Measurements from ENCODE around the gene PHC2.

PHC2 gene

DNA sequence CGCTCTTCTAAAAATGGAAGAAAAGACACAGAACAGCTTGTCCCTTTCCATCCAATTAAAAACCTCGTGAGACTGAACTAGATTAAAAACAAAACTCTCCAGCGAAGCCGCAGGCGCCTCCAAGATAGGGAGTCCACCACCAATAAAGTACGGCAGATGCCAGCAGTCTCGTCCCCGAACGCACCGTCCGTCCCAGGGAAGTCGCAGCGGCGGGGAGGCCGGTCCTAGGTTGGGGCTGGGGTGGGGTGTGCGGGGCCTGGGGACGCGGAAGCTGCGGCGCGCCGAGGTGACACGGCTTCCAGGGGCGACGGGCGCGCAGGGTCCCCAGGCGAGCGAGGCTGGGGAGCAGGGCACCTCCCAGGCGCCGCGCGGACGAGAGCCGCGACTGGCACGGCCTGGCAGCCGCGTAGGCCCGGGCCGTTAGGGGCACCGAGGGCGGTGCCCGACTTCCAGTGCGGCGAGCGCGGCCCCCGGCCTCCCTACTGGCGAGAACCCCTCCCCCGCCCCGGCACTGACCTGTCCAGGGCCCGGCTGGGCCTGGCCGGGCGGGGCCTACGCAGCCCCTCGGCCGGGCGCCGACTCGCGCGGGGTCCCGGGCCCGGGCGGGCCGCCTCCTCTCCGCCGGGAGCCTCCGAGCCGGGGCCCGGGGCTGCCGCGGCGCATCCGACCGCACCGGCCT, 81.7 kb downstream of the PHC2 start:
- peak; percentile 24 for DNase-seq (ENCODE audit: low read depth)

DNA sequence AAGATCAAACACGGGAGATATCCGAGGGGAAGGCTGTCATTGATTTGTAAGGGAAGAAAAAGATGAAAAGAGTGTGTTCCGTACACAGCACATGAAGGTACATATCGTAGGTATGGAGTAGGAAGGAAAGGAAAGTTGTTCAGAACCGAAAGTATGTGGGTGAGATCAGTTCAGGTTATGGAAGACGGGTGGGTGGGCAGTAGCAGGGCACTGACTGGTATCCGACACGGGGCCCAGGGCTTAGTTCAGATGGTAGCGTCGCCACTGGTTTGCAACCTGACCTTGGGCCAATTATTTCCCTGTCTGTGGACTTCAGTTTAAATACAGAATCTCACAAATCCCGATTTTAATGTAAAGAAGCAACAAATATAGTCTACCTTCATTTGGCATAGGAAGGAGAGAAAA, 82.2 kb downstream of the PHC2 start:
- DNase-seq (ENCODE audit: low read depth), result peak; percentile 12

DNA sequence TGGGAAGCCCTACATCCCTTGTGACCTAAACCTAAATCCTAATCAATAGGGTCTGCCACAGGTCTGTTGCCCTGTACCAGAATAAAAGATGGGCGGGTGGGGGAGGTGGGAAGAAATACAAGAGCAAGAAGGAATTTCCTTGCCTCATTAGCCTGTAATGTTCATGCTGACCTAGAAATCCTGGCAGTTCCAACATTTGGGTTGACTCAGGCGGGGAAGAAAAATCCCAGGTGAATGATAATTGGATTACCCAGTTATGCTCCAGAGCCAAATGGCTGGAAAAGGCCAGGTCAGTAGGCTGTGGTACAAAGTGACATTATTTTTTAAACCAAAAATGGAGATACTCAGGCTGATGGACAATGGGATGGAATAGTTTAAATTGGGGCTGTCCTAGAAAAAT, 82.7 kb downstream of the PHC2 start:
- DNase-seq (ENCODE audit: low read depth), result no peak

DNA sequence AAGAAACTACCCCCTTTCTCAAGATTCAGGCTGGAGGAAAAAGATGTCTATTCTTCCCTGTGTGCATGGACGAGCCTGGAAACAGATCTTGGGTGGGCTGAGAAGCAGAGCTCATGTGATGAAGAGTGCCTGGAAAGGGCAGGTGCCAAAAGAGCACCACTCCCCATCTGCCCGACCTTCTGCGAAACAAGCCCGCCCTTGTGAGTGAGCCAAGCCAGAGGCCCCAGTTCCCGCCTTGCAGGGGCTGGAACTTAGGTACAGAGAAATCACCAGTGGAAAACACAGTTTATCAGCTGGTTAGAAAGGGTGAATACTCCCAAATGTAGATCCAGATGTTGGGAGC, 83.3 kb downstream of the PHC2 start:
- DNase-seq (ENCODE audit: low read depth), result no peak

DNA sequence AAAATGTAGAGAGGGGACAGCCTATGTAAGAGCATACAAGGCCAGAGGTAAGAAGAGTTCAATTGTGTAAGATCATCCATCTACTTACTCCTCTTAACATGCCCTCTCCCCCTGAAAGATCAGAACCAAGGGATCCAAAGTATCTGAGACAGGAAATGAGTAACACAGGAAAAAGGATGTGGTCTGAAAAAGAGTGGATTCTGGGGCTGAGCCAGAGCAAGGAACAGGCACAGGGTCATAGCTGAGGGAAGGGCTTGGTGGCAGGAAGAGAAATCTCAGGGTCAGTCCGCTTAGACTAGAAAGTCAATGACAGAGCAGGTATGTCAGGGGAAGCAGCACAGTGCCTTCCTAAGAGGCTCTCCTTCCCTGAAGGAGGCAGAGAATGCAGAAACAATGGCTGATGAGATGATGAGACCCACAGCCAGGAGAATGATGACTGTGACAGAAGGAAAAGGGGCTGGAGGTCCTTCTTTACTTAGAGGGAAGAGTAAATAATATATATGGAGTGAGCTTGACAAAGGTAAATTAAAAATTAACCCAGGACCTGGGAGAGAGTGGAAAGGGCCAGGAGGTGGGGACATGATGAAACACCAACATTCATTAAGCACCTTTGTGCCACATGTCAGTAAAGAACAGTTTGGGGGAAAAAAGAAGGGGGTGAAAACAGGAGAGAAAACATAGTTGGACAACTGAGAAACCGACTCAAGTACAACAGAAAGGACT, 83.8 kb downstream of the PHC2 start:
- DNase-seq (ENCODE audit: low read depth), result no peak

DNA sequence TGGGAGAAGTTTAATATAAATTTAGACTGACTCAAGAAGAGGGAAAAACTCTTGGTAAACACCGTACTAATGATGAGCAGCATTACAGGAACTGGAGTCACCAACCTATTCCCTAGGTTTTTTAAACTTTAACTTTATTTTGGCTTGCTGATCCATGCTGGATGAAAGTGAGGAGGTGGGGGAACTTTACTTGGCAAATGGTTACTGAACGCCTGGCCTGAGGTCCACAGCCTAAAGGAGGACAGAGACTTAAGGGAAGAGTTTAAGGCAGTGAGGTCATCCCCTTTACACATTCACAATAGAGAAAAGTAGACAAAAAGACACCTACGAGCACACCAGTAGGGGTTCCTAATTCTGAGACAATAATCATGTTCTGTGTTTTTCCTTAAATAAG, 84.4 kb downstream of the PHC2 start:
- DNase-seq (ENCODE audit: low read depth), result no peak

DNA sequence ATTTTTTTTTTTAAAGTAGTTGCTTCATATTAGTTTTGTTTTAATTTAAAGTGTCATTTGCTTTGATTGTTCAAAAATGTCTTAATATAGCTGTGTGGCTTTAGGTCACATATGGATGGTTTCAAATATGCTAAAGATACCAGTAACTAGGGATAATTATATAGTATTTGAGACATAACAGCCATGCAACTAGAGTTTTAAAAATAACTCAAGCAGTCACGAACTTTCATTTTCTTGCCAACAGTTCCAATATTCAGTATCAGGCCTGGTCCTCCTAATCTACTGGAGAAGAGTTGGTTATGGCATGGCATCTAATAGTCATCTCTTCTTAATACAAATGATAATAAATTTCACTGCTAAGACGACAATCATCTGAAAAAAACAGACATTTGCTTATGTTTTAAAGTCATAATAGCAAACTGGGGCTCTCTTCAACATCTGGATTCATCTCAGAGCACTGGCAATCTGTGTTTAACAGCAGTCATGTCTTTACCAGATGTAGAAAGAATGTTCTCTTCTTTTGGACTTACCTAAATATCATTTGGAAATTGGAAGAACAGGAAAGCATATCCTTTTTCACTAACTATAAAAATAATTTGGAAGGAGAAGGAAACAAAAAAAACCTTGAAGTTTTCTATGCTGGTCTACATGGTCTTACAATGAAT, 85.9 kb downstream of the PHC2 start:
- no peak for DNase-seq (ENCODE audit: low read depth)

DNA sequence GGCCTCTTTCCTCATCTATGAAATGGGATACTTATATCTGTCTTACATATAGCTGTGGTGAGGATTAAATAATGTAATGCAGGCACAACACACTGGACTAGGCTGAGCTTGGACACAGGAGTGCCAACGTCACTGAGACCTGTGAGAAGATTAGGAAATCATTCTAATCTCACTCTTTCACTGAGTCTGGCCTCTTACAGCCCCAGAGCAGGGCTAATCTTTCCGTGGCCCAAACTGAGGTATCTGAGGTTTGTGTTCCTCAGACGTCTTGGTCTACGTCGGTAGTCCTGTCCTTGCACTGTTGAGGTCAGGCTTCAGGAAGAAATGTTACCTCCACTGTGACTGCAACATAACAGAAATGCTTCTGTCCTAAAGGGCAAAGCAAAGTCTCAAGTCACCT, 87.4 kb downstream of the PHC2 start:
- DNase-seq (ENCODE audit: low read depth), result no peak

DNA sequence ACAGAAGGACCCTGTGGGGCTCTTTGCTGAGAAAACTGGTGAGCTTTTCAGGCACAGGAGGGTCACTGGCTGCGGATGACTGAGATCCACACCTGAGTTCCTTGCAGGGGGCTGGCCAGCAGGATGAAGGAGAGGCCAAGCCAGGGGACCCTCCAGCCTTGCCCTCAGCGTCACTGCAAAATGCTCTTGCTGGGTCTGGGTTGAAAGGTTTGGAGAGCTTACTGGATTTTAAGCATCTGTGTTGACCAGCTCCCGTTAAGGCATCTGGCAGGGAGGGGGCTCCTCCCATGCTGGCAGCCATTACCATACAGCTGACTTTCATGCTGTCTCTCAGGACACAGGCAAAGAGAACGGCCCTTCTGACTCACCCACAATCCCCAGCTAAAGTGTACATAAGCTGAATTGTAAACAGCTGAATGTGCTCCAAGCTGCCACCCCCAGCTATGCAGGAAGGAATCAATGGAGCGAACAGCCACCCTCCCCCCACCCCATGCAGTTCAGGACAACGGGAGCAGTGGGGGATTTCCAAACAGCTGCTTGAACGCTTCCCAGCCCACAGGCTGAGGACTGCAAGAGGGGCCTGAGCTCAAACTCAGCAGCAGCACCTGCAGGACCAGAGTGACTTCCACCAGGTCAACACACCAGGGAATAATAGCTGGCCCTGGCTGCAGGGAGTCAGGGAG, 88.7 kb downstream of the PHC2 start:
- no peak for DNase-seq (ENCODE audit: low read depth)

DNA sequence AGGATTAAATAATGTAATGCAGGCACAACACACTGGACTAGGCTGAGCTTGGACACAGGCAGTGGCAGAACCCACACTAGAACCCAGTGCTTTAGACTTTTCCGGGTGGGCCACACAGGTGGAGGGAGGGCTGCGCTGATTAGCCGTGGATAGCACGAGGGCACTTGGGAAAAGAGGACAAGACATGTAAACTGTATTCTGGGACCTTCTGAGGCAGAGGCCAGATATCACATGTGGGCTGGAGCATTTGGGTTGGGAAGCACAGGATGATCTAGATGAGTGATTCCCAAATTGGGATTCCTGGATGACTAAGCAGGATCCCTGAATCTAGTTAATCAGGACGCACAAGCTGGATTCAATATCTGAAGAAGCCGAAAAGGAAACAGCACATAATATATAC, 89.7 kb downstream of the PHC2 start:
- no peak for DNase-seq (ENCODE audit: low read depth)

DNA sequence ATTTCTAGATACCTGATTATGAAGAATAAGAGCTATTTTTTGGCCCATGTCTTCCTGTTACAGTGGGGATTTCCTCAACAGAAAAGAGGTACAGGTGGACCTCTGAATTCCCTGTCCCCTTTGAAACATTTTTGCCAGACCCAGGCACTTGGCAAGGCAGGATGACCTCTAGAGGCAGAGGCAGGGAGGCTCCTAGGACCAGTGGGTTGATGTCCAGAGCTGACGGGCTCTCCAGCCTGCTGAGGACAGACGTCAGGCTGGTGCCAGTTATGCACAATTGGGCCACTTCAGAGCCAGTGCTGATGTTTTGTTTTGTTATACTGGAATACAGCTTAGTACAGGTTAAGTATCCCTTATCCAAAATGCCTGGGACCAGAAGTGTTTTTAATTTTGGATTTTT, 91.5 kb downstream of the PHC2 start:
- no peak for DNase-seq (ENCODE audit: low read depth)

DNA sequence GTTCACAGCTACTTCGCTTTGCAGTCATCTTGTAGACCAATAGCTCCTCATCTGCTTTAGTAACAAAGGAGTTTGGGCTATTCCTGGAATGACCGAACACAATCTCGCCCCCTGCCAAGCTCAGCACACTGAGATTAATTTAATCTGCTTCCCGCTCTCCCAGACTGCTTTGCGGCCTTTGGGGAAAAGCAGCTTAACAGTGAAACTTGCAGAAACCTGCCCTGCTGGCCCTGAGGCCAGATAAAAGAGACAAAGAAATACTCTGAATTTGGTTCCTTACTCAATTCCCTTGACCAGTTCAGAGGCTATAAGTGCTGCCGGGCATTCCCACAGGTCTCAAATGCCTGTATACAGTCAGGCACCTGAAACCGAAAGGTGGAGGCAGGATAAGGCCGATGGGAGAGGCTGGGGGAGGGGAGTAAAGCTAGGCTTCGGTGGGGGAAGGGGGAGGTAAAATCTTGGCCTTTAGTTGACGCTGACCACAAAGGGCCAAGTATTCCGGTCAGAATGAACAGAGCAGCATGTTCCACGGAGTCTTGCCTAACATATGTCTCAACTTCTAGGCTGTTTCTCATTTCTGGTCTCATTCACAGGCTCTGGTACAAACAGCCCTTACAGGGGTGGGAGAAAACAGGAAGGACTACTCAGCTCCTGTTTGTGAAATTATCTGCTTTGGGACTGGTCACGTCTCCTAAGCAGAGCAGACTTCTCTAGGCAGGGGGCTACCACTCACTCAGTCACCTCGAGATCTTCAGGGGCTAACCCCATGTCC, 92.3 kb downstream of the PHC2 start:
- no peak for DNase-seq (ENCODE audit: low read depth)

DNA sequence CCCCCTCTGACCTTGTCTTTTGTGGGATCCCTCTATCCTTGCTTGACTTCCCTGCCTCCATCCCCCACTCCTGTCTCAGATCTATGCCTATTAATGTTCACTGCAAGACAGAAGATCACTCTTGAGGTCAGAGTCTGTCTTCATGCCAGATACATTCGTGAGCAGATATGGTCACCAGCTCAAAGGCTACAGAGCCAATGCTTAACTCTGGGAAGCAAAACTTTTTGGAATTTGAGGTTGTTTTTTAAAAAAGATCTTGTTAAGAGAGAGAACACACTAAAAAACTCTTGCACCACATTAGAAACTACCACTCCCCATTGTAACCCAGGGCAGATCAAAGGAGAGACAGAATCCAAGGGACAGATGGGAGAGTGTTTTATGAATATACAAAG, 92.9 kb downstream of the PHC2 start:
- no peak for DNase-seq (ENCODE audit: low read depth)

DNA sequence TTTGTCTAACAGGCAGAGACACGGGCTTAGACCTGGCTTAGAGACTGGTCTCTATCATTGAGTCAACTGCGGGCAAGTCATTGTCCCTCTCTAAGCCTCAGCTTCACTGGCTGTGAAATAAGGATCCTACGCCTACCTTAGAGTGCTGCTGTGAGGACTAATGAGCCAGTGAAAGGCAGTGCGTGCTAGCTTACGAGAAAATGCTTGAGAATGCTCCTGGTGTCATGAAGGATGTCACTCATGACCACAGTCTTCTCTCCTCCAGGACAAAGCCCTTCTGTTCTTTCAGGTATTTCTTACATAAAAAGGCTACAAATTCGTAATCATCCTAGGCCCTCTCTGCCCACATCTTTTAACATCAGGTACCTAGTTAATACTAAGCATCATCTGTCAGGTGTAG, 93.5 kb downstream of the PHC2 start:
- DNase-seq (ENCODE audit: low read depth), result no peak

DNA sequence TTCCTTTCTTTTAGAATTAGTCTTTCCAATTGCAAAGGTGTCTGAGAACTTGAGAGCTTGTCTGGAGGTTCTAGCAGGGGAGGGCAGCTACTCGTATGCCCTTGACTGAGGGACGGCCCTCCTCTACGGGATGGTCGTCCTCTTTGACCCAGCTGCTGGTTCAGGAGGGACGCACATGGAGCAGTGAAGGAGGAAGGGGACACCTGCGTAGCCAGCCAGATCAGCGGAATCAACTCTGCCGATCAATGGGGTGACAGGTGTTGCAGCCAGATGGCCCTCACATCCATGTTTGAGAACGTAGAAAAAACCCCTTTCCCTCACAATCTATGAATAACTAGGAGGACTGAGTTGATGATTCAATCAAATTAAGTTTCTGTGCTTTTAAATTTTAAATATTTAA, 94.3 kb downstream of the PHC2 start:
- DNase-seq (ENCODE audit: low read depth), result no peak

DNA sequence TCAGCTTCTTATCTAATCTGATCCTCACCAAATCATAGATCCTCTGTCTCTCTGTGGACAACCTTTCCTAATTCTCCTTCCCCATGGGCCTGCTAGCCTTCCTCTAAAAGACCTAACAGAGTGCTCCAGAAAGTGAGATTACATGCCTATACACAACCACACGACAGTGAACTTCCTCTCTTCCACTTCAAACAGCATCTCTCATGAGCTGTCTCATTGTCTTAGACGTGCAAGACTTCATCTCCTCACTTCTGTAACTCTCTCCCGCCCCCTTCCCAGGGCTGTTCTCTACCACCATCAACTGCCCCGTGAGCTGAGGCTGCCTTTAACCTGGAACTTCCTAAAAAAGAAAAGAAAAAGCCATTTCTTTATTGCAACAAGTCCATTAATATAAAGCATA, 95.9 kb downstream of the PHC2 start:
- no peak for DNase-seq (ENCODE audit: low read depth)

DNA sequence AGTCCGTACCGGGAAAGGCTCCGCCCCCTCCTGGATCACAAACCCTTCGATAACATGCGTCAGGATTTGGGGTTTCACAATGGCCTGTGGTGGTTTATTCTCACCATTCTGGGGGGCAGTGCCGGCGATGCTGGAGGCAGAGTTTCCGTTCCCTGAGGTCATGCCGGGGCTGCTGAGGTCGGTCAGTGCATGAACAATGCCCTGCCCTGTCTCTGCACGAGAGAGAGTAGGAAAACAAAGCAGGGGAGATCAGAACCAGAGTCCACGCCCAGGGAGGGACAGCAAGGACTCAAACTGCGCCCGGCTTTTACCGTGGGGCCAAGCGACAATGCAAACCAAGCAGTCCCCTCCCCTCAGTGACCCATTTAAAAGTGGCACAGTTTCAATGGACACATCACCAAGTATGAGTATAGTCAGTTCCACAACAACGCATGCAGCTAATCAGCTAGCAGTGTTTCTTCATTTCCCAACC, 96.8 kb downstream of the PHC2 start:
- no peak for DNase-seq (ENCODE audit: low read depth)

DNA sequence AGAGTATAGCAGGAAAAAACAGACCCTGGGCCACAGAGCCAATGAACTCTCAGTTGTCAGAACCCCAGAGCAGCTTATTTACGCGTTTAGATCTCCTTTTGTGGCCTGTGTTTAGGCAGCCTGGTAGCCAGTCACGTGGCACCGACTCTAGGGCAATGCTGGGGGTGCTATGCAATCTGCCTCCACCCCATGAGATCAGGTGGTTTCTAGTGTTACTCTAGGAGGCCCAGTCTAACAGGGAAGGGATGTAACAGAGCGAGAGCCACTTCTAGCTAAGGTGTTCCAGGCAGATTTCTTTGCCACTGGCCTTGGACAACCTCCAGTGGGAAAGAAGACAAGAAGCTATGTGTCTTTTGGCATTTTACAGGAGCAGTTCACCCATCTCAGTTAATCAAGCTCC, 98.0 kb downstream of the PHC2 start:
- DNase-seq (ENCODE audit: low read depth), result no peak

DNA sequence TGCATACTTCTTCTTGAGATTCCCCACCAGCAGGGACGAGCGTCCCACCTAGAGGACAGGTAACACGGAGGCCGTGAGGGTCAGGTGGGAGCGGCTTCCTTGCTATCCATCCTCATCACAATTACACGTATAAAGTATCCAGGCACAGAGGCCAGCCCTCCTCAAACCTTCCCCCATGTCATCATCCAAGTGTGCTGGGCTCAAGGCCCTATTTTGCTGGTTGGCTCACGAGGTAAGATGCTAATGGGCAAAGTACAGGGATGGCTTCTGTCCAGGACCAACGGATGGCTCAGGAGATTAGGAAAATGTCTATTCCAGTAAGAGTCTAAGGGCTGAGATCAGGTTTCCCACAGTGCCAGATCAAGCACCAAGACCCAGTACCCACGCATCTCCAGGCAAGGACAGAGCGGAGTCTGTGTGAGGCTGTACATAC, 98.5 kb downstream of the PHC2 start:
- no peak for DNase-seq (ENCODE audit: low read depth)

DNA sequence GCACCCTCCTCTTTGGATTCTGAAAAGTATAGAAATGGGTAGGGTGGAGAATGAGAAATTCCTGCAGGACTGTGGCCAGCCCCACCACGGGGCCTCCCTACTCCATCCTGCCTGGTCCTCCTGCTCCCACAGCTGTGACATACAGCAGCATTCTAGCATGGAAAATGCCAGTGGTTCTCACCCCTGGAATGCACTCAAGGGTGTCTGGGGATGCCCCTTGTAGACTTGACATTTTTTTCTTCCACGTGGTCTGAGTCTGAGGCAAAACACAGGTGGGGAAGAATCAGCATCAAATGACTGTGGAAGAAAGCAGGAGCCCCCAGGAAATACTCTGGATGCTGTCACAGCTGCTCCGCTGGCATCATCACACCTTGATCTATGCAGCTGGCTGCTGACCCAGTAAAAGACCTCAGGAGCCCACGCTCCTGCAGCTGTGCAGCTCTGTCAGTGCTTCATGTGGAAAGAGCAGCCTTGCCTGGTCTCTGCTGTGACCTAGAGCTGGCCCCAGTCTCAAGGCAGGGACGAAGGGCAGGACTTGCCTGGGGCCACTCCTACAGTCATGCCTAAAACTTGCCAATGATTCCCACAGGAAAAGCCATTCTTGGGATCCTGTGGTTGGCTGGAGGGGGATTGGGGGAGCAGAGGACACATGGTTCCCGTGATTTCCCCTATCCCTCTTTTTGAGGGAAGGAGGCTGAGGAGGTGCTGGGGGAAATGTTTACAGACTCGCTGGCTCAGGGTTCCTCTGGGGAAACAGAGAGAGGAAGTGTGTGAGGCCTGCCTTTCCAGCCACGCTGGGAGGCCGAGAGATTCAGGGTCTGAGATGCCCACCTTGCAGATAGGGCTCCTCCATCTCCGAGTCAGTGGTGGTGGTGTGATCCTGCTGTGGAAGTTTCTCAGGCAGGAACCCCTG, 99.2 kb downstream of the PHC2 start:
- DNase-seq (ENCODE audit: low read depth), result no peak

DNA sequence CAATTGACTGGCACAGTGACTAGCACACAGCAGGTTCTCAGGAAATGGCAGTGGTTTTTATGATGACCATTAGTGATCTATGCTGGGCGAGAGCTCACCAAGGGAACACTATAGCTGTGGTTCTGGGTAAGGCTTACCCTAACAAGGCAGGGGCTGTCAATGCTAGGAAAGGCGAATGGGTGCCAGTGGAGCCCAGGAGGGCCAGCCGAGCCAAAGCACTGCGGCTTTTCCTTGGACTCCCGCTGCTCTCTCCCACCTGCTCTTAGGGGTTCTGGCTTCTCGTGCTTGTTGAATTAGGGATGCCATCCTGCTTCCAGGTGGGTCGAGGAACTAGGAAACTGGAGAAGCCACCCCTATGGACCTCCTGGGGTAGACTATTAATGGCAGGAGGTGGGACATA, 100.0 kb downstream of the PHC2 start:
- no peak for DNase-seq (ENCODE audit: low read depth)

Data from activated T-cell treated with anti-CD3 and anti-CD28 coated beads for 24 hours (primary cell).